Skeletal muscle cell (primary cell): ENCODE results near the gene TSPAN14.

Experiments used
- DNase-seq: peaks from one replicate; pipeline ENCODE4 v3.0.0-alpha.2; 2010; ENCODE audit warnings: low read depth
- H3K4me3 ChIP-seq: 2 replicates; pipeline ENCODE4 v1.5.1; 2011; ENCODE audit warnings: low read depth, mild to moderate bottlenecking, control low read depth, low read length, moderate library complexity

Gene TSPAN14

GRCh38 chr10:80498833-80499741, 45.0 kb downstream of the TSPAN14 start:
- DNase-seq: peak; percentile 98

DNA sequence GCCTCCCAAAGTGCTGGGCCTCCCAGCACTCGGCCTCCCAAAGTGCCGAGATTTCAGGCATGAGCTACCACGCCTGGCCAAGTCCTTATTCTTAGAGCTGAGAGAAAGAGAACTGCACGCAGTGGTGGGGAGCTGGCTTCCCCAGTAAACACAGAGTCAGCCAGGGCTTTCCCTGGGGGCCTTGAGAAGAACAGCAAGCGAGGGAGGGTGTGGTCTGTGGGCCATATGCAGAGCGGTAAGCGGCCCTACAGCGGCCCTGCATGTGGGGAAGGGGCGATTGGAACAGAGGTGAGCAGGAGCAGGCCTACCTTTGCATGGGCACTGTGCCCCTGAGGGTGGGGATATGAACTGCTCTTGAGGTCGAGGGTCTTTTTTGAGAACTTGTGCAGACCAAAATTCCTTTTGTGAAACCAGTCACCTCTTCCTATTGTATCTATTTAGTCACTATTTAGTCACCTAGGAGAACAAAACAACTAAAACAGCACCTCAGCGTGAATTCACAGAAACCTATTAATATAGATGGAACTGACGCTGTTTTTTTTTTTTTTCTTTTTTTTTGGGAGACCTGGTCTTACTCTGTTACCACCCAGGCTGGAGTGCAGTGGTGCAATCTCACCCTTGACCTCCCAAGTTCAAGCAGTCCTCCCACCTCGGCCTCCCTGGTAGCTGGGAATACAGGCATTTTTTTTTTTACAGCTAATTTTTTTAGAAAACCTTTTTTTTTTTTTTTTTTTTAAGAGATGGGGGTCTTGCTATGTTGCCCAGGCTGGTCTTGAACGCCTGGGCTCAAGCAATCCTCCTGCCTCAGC, 46.7 kb downstream of the TSPAN14 start:
- H3K4me3 ChIP-seq: no peak overlapping the region
- no peak for DNase-seq

More at GRCh38 chr10:80498833-80499741, 45.0 kb downstream of the TSPAN14 start:
- no peak overlapping the region for H3K4me3 ChIP-seq

DNA sequence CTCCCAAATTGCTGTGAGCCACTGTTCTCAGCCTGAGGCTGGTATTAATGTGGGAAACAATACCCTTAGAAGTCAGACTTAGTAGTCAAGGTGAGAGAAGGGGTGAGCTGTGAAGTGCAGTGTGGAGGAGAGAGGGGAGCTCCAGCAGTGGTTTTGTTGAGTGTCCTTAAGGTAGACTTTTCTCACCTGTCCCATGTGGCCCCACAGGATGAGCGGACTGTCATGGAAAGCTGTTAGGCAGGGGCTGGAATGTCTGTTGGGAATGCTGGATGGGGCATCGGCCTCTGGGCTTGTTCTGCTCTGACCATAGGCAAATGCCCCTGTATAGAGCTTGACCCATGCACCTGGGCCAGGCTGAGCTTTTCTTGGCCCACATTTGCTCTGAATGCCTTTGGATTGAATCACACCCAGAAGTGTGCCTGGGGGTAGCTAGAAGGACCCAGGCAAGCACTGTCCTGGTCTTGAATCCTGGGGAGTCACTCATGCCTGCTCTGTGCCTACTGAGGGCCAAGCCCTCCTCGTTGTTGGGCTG, 47.3 kb downstream of the TSPAN14 start:
- H3K4me3 ChIP-seq: no peak overlapping the region
- DNase-seq: no peak

GRCh38 chr10:80501913-80502521, 47.9 kb downstream of the TSPAN14 start:
- DNase-seq: no peak
- no peak overlapping the region for H3K4me3 ChIP-seq

- no peak overlapping the region for H3K4me3 ChIP-seq
- DNase-seq: no peak
Observed at GRCh38 chr10:80502621-80503583, 48.8 kb downstream of the TSPAN14 start.

GRCh38 chr10:80503584-80504157, 49.6 kb downstream of the TSPAN14 start:
- no peak overlapping the region for H3K4me3 ChIP-seq
- no peak for DNase-seq

- no peak overlapping the region for H3K4me3 ChIP-seq
- no peak for DNase-seq
Observed at GRCh38 chr10:80504158-80504811, 50.2 kb downstream of the TSPAN14 start.

DNA sequence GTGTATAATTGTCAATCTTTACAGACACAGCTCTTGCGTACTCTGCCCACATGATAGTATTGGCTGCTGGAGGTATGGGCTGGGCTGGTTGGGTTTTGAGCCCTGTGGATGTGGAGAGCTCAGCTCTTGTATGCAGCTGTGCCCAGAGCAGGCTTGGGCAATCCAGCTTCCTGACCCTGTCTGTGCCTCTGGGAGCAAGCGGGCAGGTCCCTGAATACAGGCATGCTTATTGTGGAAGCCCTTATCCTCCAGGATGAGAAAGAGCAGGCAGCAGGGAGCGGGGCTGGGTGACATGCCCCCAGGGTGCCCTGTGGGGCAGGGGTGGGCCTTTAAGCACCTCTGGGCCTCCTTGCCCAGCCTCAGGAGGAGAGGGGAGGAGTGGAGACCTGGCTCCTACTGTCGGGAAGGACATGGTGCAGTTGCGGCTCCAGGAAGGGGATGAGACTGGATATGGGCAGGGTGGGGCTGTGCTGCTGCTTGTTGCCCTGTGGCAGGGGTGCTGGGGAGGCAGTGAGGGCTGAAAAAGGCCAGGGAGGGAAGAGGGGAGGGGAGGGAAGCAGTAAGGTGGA, 50.9 kb downstream of the TSPAN14 start:
- no peak overlapping the region for H3K4me3 ChIP-seq
- no peak for DNase-seq

DNA sequence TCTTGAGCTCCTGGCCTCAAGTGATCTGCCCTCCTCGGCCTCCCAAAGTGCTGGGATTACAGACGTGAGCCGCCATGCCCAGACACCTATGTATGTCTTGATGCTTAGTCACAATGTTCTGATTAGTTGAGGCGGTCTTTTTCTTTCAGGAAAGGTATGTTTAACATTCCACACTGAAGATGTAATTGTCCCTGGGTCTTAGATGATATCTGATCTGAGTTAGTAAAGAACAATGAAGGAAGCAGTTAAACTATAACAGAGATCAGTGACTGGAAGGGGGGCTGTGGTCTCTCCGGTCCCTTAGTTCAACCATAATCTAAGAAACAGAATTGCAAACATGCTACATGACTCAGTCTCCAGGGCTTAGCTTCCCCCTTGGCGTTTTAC, 52.1 kb downstream of the TSPAN14 start:
- no peak for DNase-seq
- no peak overlapping the region for H3K4me3 ChIP-seq

DNA sequence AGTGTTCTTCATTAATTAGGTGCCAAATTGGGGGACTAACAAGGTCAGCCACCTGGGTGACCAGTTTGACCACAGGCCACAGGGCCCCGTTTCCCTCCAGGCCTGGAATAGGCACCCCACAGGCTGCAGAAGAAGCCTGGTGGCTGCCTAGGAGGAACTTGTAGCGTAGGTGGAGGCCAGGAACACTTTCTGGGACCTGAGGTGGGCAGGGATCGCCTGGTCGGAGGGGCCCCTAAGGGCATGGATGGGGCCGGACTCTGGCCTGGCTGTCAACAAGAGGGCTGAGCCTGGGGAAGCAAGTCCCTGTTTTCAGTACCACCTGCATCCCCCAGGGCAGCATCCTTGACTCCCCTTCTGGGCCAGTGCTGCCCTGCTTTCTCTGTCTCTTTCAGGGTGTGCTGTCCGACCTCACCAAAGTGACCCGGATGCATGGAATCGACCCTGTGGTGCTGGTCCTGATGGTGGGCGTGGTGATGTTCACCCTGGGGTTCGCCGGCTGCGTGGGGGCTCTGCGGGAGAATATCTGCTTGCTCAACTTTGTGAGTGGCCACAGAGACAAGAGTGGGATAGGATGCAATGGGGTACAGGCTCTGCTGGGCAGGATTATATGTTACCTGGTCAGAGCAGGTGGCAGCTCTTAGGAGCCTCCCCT, 52.9 kb downstream of the TSPAN14 start:
- H3K4me3 ChIP-seq: no peak overlapping the region
- DNase-seq: no peak

- no peak for DNase-seq
- no peak overlapping the region for H3K4me3 ChIP-seq
Observed at GRCh38 chr10:80509108-80509402, 54.9 kb downstream of the TSPAN14 start.

DNA sequence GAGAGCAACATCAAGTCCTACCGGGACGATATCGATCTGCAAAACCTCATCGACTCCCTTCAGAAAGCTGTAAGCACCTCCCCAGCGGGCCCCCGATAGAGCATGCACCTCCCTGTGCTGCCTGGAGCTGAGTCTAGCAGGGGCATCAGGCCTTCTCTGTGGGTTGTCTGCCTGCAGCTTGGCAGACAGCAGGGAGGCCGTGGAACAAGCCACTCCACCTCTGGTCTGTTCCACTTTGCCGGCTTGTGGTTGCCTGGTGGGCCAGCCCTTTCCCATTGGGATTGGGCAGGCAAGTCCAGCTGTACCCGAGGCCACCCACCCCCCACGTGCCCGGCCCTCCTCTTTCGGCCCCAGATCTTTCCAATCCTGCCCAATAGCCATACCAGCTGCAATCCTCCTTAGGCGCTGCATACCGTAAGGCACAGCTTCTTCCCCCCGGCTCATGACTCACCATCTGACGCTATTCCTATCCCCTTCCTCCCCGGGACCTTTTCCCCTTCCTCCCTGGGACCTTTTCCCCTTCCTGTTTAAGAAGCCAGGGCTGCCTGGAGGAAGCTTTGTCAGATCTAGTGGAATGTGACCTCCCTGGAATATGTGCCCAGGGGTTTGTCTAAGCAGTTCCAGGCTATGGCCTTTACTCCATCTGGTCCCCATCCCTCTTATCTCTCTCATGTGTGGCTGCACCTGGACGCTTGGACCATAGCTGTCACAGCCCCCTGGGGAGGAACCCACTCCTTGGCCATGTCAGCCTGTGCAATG, 55.5 kb downstream of the TSPAN14 start:
- no peak for DNase-seq
- no peak overlapping the region for H3K4me3 ChIP-seq

DNA sequence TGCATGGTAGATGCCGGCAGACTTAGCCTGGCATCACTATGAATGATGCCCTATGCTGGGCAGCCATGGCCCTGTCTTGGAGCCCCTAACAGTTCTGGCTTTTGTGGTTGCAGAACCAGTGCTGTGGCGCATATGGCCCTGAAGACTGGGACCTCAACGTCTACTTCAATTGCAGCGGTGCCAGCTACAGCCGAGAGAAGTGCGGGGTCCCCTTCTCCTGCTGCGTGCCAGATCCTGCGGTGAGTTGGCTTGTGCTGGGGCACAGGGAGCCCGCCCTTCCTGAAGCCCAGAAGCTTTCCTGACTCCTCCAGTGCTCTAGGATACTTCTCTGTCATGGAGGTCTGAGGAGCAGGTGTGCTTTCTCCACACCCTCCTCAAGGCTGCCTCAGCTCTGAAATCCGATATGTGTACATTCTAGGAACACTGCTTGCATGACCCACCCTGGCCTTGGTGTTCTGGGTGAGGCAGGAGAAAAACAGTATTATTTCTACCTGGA, 58.0 kb downstream of the TSPAN14 start:
- no peak for DNase-seq
- no peak overlapping the region for H3K4me3 ChIP-seq

DNA sequence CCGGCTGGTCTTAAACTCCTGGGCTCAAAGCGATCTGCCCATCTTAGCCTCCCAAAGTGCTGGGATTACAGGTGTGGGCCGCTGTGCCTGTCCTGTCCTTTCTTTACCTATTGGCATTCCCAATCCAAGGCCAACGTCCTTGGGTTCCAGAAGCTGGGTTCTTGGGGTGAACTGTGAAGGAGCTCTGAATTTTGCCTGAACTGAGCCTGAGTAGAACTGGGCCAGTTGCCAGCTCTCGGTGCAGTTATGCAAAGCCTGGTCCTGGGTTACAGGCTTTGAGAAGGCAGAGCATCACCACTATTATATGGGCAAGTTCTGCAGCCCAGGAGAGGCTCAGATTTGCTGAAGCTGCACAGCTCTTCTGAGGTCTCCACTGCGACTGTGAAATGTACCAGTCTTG, 59.0 kb downstream of the TSPAN14 start:
- no peak overlapping the region for H3K4me3 ChIP-seq
- DNase-seq: no peak

DNA sequence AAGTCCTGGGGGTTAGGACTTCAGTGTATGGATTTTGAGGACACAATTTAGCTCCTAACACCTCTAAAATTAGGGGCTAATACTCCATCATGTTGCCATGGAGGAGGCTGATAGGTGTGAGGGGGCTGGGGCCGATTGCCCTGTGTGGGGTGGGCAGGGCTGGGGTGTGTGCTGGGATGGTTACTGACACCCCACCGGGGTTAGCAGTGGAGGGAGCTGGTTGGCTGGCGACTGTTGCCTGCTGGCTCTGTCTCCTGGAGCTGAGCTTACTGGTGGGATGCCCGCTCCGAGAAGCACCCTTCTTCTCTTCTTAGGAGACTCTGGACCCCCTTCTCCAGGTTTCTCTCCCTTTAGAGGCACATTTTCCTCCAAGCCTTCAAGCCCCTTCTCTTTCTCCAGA, 61.4 kb downstream of the TSPAN14 start:
- DNase-seq: no peak
- no peak overlapping the region for H3K4me3 ChIP-seq

GRCh38 chr10:80515941-80516340, 61.8 kb downstream of the TSPAN14 start:
- no peak for DNase-seq

More at GRCh38 chr10:80515941-80516340, 61.8 kb downstream of the TSPAN14 start:
- no peak overlapping the region for H3K4me3 ChIP-seq
